Measurements from ENCODE around the gene CSTF3.

- no peak for TF ChIP-seq CAMTA2 (CRISPR knock-in tag; conservative IDR thresholded peaks at IDR 0.05)
- TF ChIP-seq ZKSCAN3 (CRISPR knock-in tag; IDR thresholded peaks at IDR 0.05) = no peak
- TF ChIP-seq POLR2AphosphoS2 (IDR thresholded peaks at IDR 0.05; ENCODE audit: low read length) = no peak
- no peak for TF ChIP-seq ZNF785 (CRISPR knock-in tag; IDR thresholded peaks at IDR 0.05)
- TF ChIP-seq ZNF280A (IDR thresholded peaks at IDR 0.05; ENCODE audit: low read depth, partially characterized antibody) = no peak
- TF ChIP-seq RAD21 (CRISPR knock-in tag; conservative IDR thresholded peaks at IDR 0.05 in 1 of 2, IDR thresholded peaks at IDR 0.05 in 1 of 2) = no peak
- no peak for TF ChIP-seq REST (IDR thresholded peaks at IDR 0.05; ENCODE audit: borderline replicate concordance)
- no peak for TF ChIP-seq REST (CRISPR knock-in tag; IDR thresholded peaks at IDR 0.05; ENCODE audit: low read depth)
These were observed 75.3 kb downstream of the CSTF3 start for GRCh38 chr11:33086017-33086416.
